GM12864 (cell line): Measurements from ENCODE around the gene ACTR1B.

Experiments
- DNase-seq: peaks from one replicate; pipeline ENCODE4 v3.0.0-alpha.2; 2011; ENCODE audit warnings: low read depth
- H3K4me3 ChIP-seq: 2 replicates; pipeline ENCODE4 v1.5.1; 2011; ENCODE audit warnings: mild to moderate bottlenecking, low read depth, low read length, control low read depth
- TF ChIP-seq, protein P1 (sequence below): IDR thresholded peaks from 2 replicates; pipeline ENCODE4 v1.5.1; 2011; ENCODE audit warnings: low read depth, mild to moderate bottlenecking, moderate library complexity, low read length, control low read depth, inconsistent platforms; ENCODE audit errors: missing control alignments

The ACTR1B gene

DNA sequence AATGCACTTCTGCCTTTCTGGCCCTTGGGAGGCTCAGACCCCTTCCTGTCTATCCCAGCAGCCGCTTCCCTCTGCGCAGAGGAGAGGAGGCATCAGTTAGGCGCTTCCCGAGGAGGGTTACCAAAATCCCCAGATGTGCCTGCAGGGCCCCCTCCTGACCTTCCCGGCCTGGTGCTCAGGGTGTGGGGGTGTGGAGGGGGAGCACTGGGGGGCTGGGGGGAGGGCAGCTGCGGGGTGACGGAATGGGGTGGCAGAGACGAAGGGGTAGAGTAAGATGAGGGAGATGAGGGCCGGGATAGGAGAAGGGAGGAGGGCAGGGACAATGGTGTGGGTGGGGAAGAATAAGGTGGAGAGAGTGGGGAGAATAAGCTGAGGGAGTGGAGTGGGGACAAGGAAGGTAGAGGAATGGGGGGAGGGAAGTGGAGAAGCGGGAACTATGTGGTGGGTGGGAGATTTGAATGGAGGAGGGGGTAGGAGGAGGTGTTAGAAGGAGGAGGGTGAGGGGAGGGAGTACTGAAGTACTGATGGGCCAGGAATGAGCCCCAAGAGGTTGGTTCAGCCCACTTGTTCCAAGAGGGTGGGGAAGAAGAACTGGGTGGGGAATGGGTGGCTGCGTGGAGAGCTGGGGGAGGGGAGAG lies 43.0 kb upstream of the ACTR1B start:
- H3K4me3 ChIP-seq, result no peak overlapping the region
- DNase-seq, result no peak
- TF ChIP-seq, protein P1, sequence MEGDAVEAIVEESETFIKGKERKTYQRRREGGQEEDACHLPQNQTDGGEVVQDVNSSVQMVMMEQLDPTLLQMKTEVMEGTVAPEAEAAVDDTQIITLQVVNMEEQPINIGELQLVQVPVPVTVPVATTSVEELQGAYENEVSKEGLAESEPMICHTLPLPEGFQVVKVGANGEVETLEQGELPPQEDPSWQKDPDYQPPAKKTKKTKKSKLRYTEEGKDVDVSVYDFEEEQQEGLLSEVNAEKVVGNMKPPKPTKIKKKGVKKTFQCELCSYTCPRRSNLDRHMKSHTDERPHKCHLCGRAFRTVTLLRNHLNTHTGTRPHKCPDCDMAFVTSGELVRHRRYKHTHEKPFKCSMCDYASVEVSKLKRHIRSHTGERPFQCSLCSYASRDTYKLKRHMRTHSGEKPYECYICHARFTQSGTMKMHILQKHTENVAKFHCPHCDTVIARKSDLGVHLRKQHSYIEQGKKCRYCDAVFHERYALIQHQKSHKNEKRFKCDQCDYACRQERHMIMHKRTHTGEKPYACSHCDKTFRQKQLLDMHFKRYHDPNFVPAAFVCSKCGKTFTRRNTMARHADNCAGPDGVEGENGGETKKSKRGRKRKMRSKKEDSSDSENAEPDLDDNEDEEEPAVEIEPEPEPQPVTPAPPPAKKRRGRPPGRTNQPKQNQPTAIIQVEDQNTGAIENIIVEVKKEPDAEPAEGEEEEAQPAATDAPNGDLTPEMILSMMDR, result no peak

DNA sequence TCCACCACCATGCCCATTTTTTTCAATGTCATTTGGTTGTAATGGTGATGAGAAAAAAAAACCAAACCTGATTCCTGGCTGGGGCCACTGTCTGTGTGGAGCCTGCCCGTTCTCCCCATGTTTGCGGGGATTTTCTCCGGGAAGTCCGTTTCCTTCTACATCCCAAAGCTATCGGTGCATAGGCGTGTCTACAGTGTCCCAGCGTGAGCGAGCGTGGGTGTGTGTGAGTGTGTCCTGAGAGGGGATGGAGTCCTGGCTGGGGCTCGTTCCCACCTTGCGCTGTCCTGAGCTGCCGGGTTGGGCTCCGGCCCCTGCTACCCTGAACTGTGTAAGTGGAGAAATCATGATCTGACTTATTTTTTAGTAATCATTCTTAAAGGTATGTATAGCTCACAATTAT lies 42.3 kb upstream of the ACTR1B start:
- no peak overlapping the region for H3K4me3 ChIP-seq
- DNase-seq, result no peak
- TF ChIP-seq, protein P1, result no peak

DNA sequence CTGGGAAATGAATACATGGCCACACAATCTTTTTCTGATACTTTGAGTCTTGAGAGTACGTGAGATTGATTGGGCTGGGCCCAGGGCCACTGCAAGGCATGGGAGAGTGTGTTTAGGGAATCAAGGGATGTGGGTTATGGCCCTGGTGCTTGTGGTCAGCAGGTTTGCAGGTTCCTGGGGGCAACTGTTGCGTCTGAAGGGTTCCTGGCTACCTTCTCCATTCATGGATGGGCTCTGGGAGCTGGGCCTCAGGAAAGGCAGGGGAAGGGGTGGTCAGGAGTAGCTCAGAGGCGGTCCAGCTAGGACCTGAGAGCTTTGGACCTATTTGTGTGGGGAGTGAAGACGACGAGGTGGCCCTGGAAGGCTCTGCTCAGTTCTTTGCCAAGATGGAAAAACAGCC lies 41.1 kb upstream of the ACTR1B start:
- TF ChIP-seq, protein P1, result no peak

DNA sequence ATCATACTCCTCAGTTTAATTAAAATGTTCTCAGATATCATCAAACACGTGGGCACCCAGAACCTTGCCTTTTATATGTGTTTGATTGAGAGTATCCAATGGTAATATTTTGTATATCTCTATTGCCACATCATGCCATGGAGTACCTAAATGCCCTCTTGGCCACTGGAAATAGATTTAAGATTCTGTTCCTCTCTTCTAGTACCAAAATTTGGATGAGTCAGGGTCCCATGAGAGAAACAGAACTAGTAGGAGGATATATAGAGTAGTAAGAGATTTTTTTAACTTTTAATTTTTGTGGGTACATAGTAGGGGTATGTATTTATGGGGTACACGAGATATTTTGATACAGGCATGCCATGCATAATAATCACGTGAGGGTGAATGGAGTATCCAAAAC lies 39.9 kb upstream of the ACTR1B start:
- DNase-seq, result no peak
- no peak overlapping the region for H3K4me3 ChIP-seq
- TF ChIP-seq, protein P1, result no peak

More for the DNA sequence above, 41.1 kb upstream of the ACTR1B start:
- H3K4me3 ChIP-seq, result no peak overlapping the region
- no peak for DNase-seq

DNA sequence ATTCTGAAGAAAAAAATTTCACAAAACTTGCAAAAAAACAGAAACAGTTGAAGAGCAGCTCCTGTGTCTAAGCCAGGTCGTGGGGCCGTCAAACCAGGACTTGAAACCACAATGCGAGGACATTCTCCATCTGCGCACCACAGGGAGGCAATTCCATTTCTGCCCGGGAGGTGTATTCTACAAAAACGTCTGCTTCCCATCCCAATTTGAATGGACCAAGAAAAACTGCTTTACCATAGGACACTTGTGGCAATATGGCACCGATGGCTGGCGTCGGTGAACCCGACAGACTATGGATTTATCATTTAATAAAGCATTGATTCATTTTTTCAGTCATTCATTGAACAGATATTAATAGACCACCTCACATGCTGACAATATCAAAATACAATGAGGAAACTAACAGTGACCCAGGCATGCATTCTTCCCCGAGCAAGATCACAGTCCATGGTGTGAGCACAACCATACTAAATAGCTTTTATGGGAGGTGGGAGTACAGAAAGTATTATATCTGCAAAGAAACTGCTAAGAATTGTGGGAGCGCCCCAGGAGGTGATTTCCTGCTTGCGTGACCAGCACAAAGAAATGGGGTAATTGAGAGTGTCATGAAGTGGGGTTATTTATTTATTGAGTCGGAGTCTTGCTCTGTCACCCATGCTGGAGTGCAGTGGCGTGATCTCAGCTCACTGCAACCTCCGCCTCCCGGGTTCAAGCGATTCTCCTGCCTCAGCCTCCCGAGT lies 39.1 kb upstream of the ACTR1B start:
- TF ChIP-seq, protein P1, result no peak
- no peak overlapping the region for H3K4me3 ChIP-seq
- DNase-seq, result no peak

DNA sequence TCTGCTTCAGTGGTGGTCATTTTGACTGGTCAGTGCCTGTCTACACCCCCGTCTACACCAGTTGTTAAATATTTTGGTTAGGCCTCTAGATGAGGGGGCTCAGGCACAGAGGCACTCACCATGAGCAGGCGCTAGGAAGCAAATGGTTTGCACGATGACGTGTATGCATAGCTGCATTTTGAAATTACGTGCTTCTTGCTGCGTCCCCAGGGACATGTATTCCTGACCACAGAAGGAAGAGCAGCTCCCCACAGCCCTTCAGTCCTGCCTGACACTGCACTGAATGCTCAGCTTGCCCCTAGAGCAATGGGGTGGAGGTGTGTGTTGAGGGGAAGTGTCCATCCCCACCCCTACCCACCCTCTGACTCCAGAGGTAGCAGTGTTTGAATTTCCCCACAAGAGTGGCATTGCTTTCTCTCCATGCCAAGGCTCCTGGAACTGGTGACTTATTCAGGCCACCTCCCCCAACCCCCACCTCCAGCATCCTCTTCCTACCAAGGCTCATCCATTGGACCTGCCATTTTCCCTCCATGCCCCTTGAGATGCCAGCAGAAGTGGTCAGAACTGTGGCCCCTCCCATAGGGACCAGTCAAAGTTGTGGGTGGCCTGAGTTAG lies 38.1 kb upstream of the ACTR1B start:
- H3K4me3 ChIP-seq, result no peak overlapping the region
- no peak for DNase-seq
- TF ChIP-seq, protein P1, result no peak
